ENCODE data around the gene CTTNBP2. TPM values are rescaled to one million over a fixed set of nuclear protein-coding genes. Genes with fewer than 3 reads are reported as not detected.

Gene CTTNBP2
- total and polyA plus RNA-seq, 9 donors = 2.6 to 18.4 (median 10.0) TPM

DNA sequence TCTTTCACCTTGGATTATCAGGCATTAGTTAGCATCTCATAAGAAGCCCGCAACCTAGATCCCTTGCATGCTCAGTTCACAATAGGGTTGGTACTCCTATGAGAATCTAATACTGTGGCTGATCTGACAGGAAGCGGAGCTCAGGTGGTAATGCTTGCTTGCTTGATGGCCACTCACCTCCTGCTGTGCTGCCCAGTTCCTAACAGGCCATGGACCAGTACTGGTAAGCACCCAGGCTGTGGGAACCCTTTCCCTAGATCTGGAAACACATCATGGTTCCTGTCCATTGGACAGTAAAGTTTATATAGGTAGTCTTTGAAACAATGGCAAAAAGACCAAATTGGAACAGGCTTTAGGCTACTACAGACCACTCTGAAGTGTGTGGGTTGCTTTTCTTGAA is 9.4 kb upstream of the CTTNBP2 start:
- Histone ChIP-seq H3K4me3 (no peak overlapping the region), H3K4me1 (ENCODE audit: insufficient read depth) (no peaks in the 10 kb centered on the region), H3K27me3 (no peaks in the 10 kb centered on the region), H3K9me3 (no peaks in the 10 kb centered on the region), H3K27ac (no peak overlapping the region), H3K36me3 (no peaks in the 10 kb centered on the region)
- TF ChIP-seq POLR2A (IDR thresholded peaks at IDR 0.05) (no peak), EP300 (IDR thresholded peaks at IDR 0.05) (no peak)
- TF ChIP-seq, protein P1, sequence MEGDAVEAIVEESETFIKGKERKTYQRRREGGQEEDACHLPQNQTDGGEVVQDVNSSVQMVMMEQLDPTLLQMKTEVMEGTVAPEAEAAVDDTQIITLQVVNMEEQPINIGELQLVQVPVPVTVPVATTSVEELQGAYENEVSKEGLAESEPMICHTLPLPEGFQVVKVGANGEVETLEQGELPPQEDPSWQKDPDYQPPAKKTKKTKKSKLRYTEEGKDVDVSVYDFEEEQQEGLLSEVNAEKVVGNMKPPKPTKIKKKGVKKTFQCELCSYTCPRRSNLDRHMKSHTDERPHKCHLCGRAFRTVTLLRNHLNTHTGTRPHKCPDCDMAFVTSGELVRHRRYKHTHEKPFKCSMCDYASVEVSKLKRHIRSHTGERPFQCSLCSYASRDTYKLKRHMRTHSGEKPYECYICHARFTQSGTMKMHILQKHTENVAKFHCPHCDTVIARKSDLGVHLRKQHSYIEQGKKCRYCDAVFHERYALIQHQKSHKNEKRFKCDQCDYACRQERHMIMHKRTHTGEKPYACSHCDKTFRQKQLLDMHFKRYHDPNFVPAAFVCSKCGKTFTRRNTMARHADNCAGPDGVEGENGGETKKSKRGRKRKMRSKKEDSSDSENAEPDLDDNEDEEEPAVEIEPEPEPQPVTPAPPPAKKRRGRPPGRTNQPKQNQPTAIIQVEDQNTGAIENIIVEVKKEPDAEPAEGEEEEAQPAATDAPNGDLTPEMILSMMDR (IDR thresholded peaks at IDR 0.05) = no peak
- 97 to 100% (median 100%) methylated on average over 2 of the region's 2 CpGs for WGBS, 3 donors
- DNase-seq = no peak
- intact Hi-C loops (cut with DNase I) = no loop called here

DNA sequence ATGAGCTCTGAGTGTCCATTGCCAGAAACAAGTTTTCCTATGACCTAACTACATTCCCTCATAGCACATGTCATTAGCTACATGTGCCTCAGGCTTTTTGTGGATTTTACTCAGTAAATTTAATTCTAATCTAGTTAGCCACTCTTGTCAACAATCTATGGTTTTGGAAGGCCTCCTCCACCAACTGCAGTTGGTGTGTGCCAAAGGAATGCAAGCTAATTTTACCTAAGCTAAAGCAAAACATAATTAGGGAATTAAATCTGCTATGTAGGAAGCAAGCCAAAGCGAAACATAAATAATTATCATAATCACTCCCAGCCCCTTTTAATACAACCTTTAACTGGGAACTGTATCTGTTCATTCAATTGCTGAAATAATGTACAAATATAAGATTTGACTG is 3.5 kb upstream of the CTTNBP2 start:
- TF ChIP-seq, protein P1 (IDR thresholded peaks at IDR 0.05) = no peak
- TF ChIP-seq POLR2A (IDR thresholded peaks at IDR 0.05) (no peak), EP300 (IDR thresholded peaks at IDR 0.05) (no peak)

DNA sequence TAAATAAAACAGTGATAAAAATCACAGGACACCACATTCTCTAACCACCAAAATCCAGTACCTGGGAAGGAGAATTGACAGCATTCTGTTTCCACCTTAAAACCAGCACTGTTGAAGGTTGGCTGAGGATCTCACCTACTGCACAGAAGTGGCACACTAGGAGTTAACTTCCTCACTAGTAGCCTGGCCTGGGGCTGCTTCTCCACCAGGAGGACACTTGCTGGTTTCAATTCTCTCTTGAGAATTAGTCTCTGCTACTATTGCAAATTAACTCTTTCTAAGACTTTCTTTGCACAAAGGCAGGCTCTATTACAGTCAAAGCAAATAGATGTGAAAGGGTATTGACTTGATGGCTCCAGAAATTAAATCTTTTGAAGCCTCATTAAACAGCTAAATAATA is 2.3 kb upstream of the CTTNBP2 start:
- DNase-seq = no peak
- Histone ChIP-seq H3K4me3 (no peak overlapping the region), H3K9me3 (no peaks in the 10 kb centered on the region), H3K27ac (no peak overlapping the region), H3K4me1 (ENCODE audit: insufficient read depth) (peaks cover 3% of the 10 kb centered on the region), H3K36me3 (no peaks in the 10 kb centered on the region), H3K27me3 (no peaks in the 10 kb centered on the region)
- intact Hi-C loops (cut with DNase I) = no loop called here
- TF ChIP-seq EP300 (IDR thresholded peaks at IDR 0.05) = no peak
- TF ChIP-seq, protein P1 (IDR thresholded peaks at IDR 0.05) = no peak
- no peak for TF ChIP-seq POLR2A (IDR thresholded peaks at IDR 0.05)

More for the DNA sequence above, 3.5 kb upstream of the CTTNBP2 start:
- Histone ChIP-seq H3K27ac (no peak overlapping the region), H3K9me3 (no peaks in the 10 kb centered on the region), H3K4me1 (ENCODE audit: insufficient read depth) (peaks cover 3% of the 10 kb centered on the region), H3K36me3 (no peaks in the 10 kb centered on the region), H3K27me3 (no peaks in the 10 kb centered on the region), H3K4me3 (no peak overlapping the region)
- 82 to 85% (median 84%) methylated on average over 1 of the region's 1 CpG for WGBS, 3 donors
- intact Hi-C loops (cut with DNase I) = no loop called here
- DNase-seq = no peak

DNA sequence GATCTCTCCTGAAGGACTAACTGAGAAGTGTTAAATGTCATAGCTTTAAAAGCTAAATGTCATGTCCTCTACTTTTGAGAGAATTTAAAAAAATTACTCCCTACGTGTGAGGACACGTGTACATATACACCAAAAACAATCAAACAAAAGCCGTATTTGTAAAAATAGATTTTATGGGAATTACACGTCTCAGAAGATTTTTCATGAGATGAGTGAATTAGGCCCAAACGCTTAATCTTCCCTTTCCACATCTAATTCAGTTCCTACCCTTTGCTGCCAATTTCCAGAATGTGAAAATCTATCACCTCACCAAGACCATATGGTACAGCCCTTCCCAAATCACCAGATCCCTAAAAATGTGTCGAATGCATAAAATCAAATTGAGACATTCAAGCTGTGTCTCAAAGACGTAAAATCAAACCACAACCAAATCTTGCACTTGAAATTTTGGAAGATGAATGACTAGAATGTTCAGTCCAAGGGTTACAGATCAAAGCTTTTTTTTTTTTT is 1.0 kb upstream of the CTTNBP2 start:
- no peak overlapping the region for H3K4me3 ChIP-seq
- intact Hi-C loops (cut with DNase I) = no loop called here
- TF ChIP-seq POLR2A (IDR thresholded peaks at IDR 0.05) (no peak), EP300 (IDR thresholded peaks at IDR 0.05) (no peak)
- TF ChIP-seq, protein P1 (IDR thresholded peaks at IDR 0.05) = no peak

More for the DNA sequence above, 1.0 kb upstream of the CTTNBP2 start:
- Histone ChIP-seq H3K27me3 (no peaks in the 10 kb centered on the region), H3K27ac (no peak overlapping the region), H3K4me1 (ENCODE audit: insufficient read depth) (peaks cover 3% of the 10 kb centered on the region), H3K36me3 (no peaks in the 10 kb centered on the region), H3K9me3 (no peaks in the 10 kb centered on the region)
- DNase-seq = no peak
- 46 to 53% (median 51%) methylated on average over 7 of the region's 7 CpGs for WGBS, 3 donors
